HEK293 (cell line): ENCODE data around the gene DYNLT2.

Experiments used
- CTCF ChIA-PET: fragments of 350-600 bp; formaldehyde crosslinking; extraction: SDS; loops from one replicate; lab custom pipeline; 2021; ENCODE audit warnings: antibody characterized with exemption; lab: Yijun Ruan, JAX
- POLR2A ChIA-PET: fragments of 300-600 bp; formaldehyde crosslinking; extraction: SDS; loops from one replicate; lab custom pipeline; 2020; ENCODE audit warnings: antibody characterized with exemption, inconsistent platforms; lab: Yijun Ruan, JAX
- H3K27ac ChIP-seq: fragments of 200-500 bp; sonication (Bioruptor generic); 2 replicates; pipeline ENCODE4 v1.5.1; 2014; ENCODE audit warnings: low read depth, low read length, control low read depth, inconsistent platforms; ENCODE audit errors: extremely low read depth
- H3K36me3 ChIP-seq, 2 experiments: fragments of 200-500 bp in 1 of 2; sonication (Bioruptor generic) in 1 of 2; 1 replicate in 1 of 2; 2 replicates in 1 of 2; pipeline ENCODE4 v1.5.1; 2014 to 2017; ENCODE audit warnings: inconsistent platforms in 2 of 2, low read length in 2 of 2; ENCODE audit not compliant: control insufficient read depth in 2 of 2, insufficient read depth in 1 of 2
- H3K4me1 ChIP-seq: fragments of 200-500 bp; sonication (Bioruptor generic); 2 replicates; pipeline ENCODE4 v1.5.1; 2014; ENCODE audit warnings: mild to moderate bottlenecking, low read length, inconsistent platforms; ENCODE audit not compliant: control insufficient read depth, insufficient read depth
- H3K4me3 ChIP-seq: 2 replicates; pipeline ENCODE4 v1.5.1; 2011; ENCODE audit warnings: low read depth, mild to moderate bottlenecking, control low read depth, low read length, moderate library complexity
- H3K9me3 ChIP-seq: fragments of 200-500 bp; sonication (Bioruptor generic); 2 replicates; pipeline ENCODE4 v1.5.1; 2014; ENCODE audit warnings: low read depth, low read length, inconsistent platforms; ENCODE audit not compliant: control insufficient read depth, insufficient read depth
- ATF2 ChIP-seq: fragments of 450-650 bp; formaldehyde crosslinking; IDR thresholded peaks from 2 replicates; pipeline ENCODE4 v1.5.1; 2016; ENCODE audit warnings: missing biosample characterization, missing genetic modification characterization, low read depth
- BCL11A ChIP-seq: fragments of 450-650 bp; formaldehyde crosslinking; IDR thresholded peaks from 2 replicates; pipeline ENCODE4 v1.5.1; 2016; ENCODE audit warnings: low read depth, missing biosample characterization, missing genetic modification characterization
- GFI1B ChIP-seq: fragments of 450-650 bp; formaldehyde crosslinking; IDR thresholded peaks from 2 replicates; pipeline ENCODE4 v1.5.1; 2016; ENCODE audit warnings: missing biosample characterization, missing genetic modification characterization
- GLI2 ChIP-seq: fragments of 450-650 bp; formaldehyde crosslinking; IDR thresholded peaks from 2 replicates; pipeline ENCODE4; 2017; ENCODE audit warnings: missing biosample characterization, missing genetic modification characterization, low read depth, borderline replicate concordance
- KLF17 ChIP-seq: fragments of 450-650 bp; formaldehyde crosslinking; IDR thresholded peaks from 2 replicates; pipeline ENCODE4 v1.5.1; 2016; ENCODE audit warnings: missing biosample characterization, missing genetic modification characterization
- KLF7 ChIP-seq: fragments of 450-650 bp; formaldehyde crosslinking; IDR thresholded peaks from 2 replicates; pipeline ENCODE4 v1.5.1; 2016; ENCODE audit warnings: missing biosample characterization, missing genetic modification characterization, borderline replicate concordance
- SP3 ChIP-seq: fragments of 450-650 bp; formaldehyde crosslinking; IDR thresholded peaks from 2 replicates; pipeline ENCODE4 v1.5.1; 2016; ENCODE audit warnings: missing biosample characterization, missing genetic modification characterization
- YY1 ChIP-seq: fragments of 450-650 bp; formaldehyde crosslinking; IDR thresholded peaks from 2 replicates; pipeline ENCODE4 v1.5.1; 2018; ENCODE audit warnings: missing biosample characterization, missing genetic modification characterization
- ZBTB6 ChIP-seq: fragments of 450-650 bp; formaldehyde crosslinking; IDR thresholded peaks from 2 replicates; pipeline ENCODE4 v1.5.1; 2017; ENCODE audit warnings: missing biosample characterization, missing genetic modification characterization
- ZEB2 ChIP-seq: fragments of 450-650 bp; formaldehyde crosslinking; IDR thresholded peaks from 2 replicates; pipeline ENCODE4 v1.5.1; 2016; ENCODE audit warnings: missing biosample characterization, missing genetic modification characterization
- ZFP37 ChIP-seq: fragments of 450-650 bp; formaldehyde crosslinking; IDR thresholded peaks from 2 replicates; pipeline ENCODE4 v1.5.1; 2016; ENCODE audit warnings: missing biosample characterization, missing genetic modification characterization
- ZNF146 ChIP-seq: fragments of 450-650 bp; formaldehyde crosslinking; IDR thresholded peaks from 2 replicates; pipeline ENCODE4 v1.5.1; 2016; ENCODE audit warnings: missing biosample characterization, missing genetic modification characterization
- ZNF16 ChIP-seq: fragments of 450-650 bp; formaldehyde crosslinking; IDR thresholded peaks from 2 replicates; pipeline ENCODE4 v1.5.1; 2016; ENCODE audit warnings: low read depth, missing biosample characterization, missing genetic modification characterization
- ZNF175 ChIP-seq: fragments of 450-650 bp; formaldehyde crosslinking; IDR thresholded peaks from 2 replicates; pipeline ENCODE4 v1.5.1; 2016; ENCODE audit warnings: missing biosample characterization, missing genetic modification characterization
- ZNF280C ChIP-seq: fragments of 450-650 bp; formaldehyde crosslinking; IDR thresholded peaks from 2 replicates; pipeline ENCODE4 v1.5.1; 2016; ENCODE audit warnings: missing biosample characterization, missing genetic modification characterization
- ZNF362 ChIP-seq: fragments of 450-650 bp; formaldehyde crosslinking; IDR thresholded peaks from 2 replicates; pipeline ENCODE4 v1.5.1; 2016; ENCODE audit warnings: missing biosample characterization, missing genetic modification characterization
- ZNF473 ChIP-seq: fragments of 450-650 bp; formaldehyde crosslinking; IDR thresholded peaks from 2 replicates; pipeline ENCODE4 v1.5.1; 2017; ENCODE audit warnings: missing biosample characterization, missing genetic modification characterization
- ZNF510 ChIP-seq: fragments of 450-650 bp; formaldehyde crosslinking; IDR thresholded peaks from 2 replicates; pipeline ENCODE4 v1.5.1; 2018; ENCODE audit warnings: mild to moderate bottlenecking, missing genetic modification characterization, missing biosample characterization; ENCODE audit not compliant: insufficient replicate concordance
- ZNF514 ChIP-seq: fragments of 450-650 bp; formaldehyde crosslinking; IDR thresholded peaks from 2 replicates; pipeline ENCODE4 v1.5.1; 2016; ENCODE audit warnings: missing biosample characterization, missing genetic modification characterization
- ZNF596 ChIP-seq: fragments of 450-650 bp; IDR thresholded peaks from 2 replicates; pipeline ENCODE4 v1.5.0; 2018; ENCODE audit warnings: missing biosample characterization, mild to moderate bottlenecking, missing genetic modification characterization, moderate library complexity
- ZNF623 ChIP-seq: fragments of 450-650 bp; formaldehyde crosslinking; IDR thresholded peaks from 2 replicates; pipeline ENCODE4 v1.5.1; 2016; ENCODE audit warnings: missing biosample characterization, missing genetic modification characterization
- ZNF707 ChIP-seq: fragments of 450-650 bp; formaldehyde crosslinking; IDR thresholded peaks from 2 replicates; pipeline ENCODE4 v1.5.1; 2016; ENCODE audit warnings: missing biosample characterization, missing genetic modification characterization
- ZNF830 ChIP-seq: fragments of 450-650 bp; IDR thresholded peaks from 2 replicates; pipeline ENCODE4 v1.5.0; 2018; ENCODE audit warnings: missing biosample characterization, missing genetic modification characterization, low read depth, mild to moderate bottlenecking, moderate library complexity
- ZSCAN30 ChIP-seq: fragments of 450-650 bp; IDR thresholded peaks from 2 replicates; pipeline ENCODE4 v1.5.1; 2018; ENCODE audit warnings: missing biosample characterization, mild to moderate bottlenecking, missing genetic modification characterization, moderate library complexity
- ZSCAN5A ChIP-seq: fragments of 450-650 bp; formaldehyde crosslinking; IDR thresholded peaks from 2 replicates; pipeline ENCODE4 v1.5.1; 2016; ENCODE audit warnings: missing biosample characterization, missing genetic modification characterization

The DYNLT2 gene

GRCh38 chr6:169788809-169789145 lies 37.4 kb upstream of the DYNLT2 start:
- Histone ChIP-seq H3K4me1 (0 out of 2 replicates have a peak, but pooled peaks cover 5% of the 10 kb centered on the region), H3K27ac (no peak overlapping the region), H3K4me3 (no peak overlapping the region), H3K9me3 (no peaks in the 10 kb centered on the region), H3K36me3 (peaks cover 0 to 14% of the 10 kb centered on the region in 2 experiments; a peak in 1 of 3 replicates)
- no peak for TF ChIP-seq SP3 (tag by site-specific recombination)
- no peak for TF ChIP-seq ZNF510
- no peak for TF ChIP-seq ZNF707 (tag by site-specific recombination)
- TF ChIP-seq ZNF473 (tag by site-specific recombination), result no peak
- TF ChIP-seq ZNF514 (tag by site-specific recombination), result no peak
- TF ChIP-seq BCL11A (tag by site-specific recombination), result no peak
- TF ChIP-seq ZNF16 (tag by site-specific recombination), result no peak
- no peak for TF ChIP-seq ZFP37 (tag by site-specific recombination)
- TF ChIP-seq GLI2 (tag by site-specific recombination), result no peak
- CTCF ChIA-PET, result interaction anchor here (0.6 to 4.5 kb wide), 8 partner anchors 11 to 741 kb away, joined by 3 to 65 read pairs (median 16); no protein-coding TSS in a partner anchor
- POLR2A ChIA-PET, result no interaction called here

- ChIA-PET CTCF (interaction anchor here (0.7 to 4.5 kb wide), 5 partner anchors 11 to 1365 kb away, joined by 3 to 65 read pairs (median 3); no protein-coding TSS in a partner anchor), POLR2A (no interaction called here)
- TF ChIP-seq YY1 (tag by site-specific recombination) (no peak), GFI1B (no peak), ZNF830 (no peak), ZNF146 (no peak), ZBTB6 (tag by site-specific recombination) (no peak), KLF7 (tag by site-specific recombination) (no peak), ZNF175 (tag by site-specific recombination) (no peak), ATF2 (tag by site-specific recombination) (no peak), ZSCAN5A (no peak), ZEB2 (tag by site-specific recombination) (no peak), ZSCAN30 (tag by site-specific recombination) (no peak), ZNF596 (tag by site-specific recombination) (no peak), ZNF623 (tag by site-specific recombination) (no peak), ZNF280C (tag by site-specific recombination) (no peak), KLF17 (tag by site-specific recombination) (no peak), ZNF362 (no peak)
- Histone ChIP-seq H3K4me3 (no peak overlapping the region), H3K27ac (no peak overlapping the region), H3K36me3 (peaks cover 0 to 24% of the 10 kb centered on the region in 2 experiments; a peak in 1 of 3 replicates), H3K9me3 (no peaks in the 10 kb centered on the region), H3K4me1 (0 out of 2 replicates have a peak, but pooled peaks cover 5% of the 10 kb centered on the region)
Measured at GRCh38 chr6:169787797-169788196, 36.4 kb upstream of the DYNLT2 start.
